A549 (cell line): ENCODE results near the gene ZNF774. TPM values are rescaled to one million over a fixed set of nuclear protein-coding genes. Genes with fewer than 3 reads are reported as not detected.
A peak's percentile ranks its signal among the peaks of the same experiment; 100 is the strongest.
"Not testable (repeated sequence)": the region's sequence is repeated elsewhere in the genome, so short reads cannot be mapped to it uniquely, and the experiment has no call there.

Experiments
- ATAC-seq, 2 experiments: fragments of 200-7000 bp in 1 of 2; fragments of >200 bp in 1 of 2; cut with Nextera tagmentation in 1 of 2; cut with Tn5 transposase in 1 of 2; 3 replicates each; pipeline versions ENCODE4 v1.8.0 to v1.9.1; 2018 to 2020; ENCODE audit warnings: mild to moderate bottlenecking in 1 of 2, moderate library complexity in 1 of 2
- CTCF ChIA-PET: fragments of 300-600 bp; sonication (Branson Sonifier 250); formaldehyde crosslinking; extraction: SDS; loops from one replicate; lab custom pipeline; 2021; ENCODE audit warnings: antibody characterized with exemption, inconsistent platforms; lab: Yijun Ruan, JAX
- POLR2A ChIA-PET: fragments of 350-600 bp; formaldehyde crosslinking; extraction: SDS; loops from one replicate; lab custom pipeline; 2021; ENCODE audit warnings: antibody characterized with exemption, inconsistent platforms; lab: Yijun Ruan, JAX
- DNase-seq, 2 experiments: peaks; one replicate each; pipeline versions ENCODE4 v3.0.0 to v3.0.0-alpha.2; 2011 to 2016; ENCODE audit warnings: low read depth in 1 of 2, low spot score in 1 of 2
- FAIRE-seq: peaks from 2 replicates; lab custom pipeline; 2011; peaks lifted over from hg19 to GRCh38; lab: Jason Lieb, UNC
- H3K27ac ChIP-seq, 2 experiments: fragments of >200 bp; sonication (Bioruptor Twin); formaldehyde crosslinking; 3 replicates each; pipeline ENCODE4 v1.5.1; 2016 to 2017
- H3K4me1 ChIP-seq: fragments of >200 bp; sonication (Bioruptor Twin); formaldehyde crosslinking; 3 replicates; pipeline ENCODE4 v1.6.1; 2016
- H3K4me2 ChIP-seq: fragments of >200 bp; sonication (Bioruptor Twin); formaldehyde crosslinking; 3 replicates; pipeline ENCODE4 v1.6.1; 2016
- H3K4me3 ChIP-seq: fragments of >200 bp; sonication (Bioruptor Twin); formaldehyde crosslinking; 3 replicates; pipeline ENCODE4 v1.5.1; 2016
- H3K9me3 ChIP-seq: fragments of >200 bp; sonication (Bioruptor Twin); formaldehyde crosslinking; 3 replicates; pipeline ENCODE4 v1.6.1; 2016
- FOSL2 ChIP-seq, 2 experiments: fragments of 450-650 bp in 1 of 2; fragments of >200 bp in 1 of 2; sonication (Bioruptor Twin) in 1 of 2; formaldehyde crosslinking; IDR thresholded peaks; 2 replicates each; pipeline versions ENCODE4 v1.5.0 to v1.6.1; 2016 to 2020; ENCODE audit warnings: mild to moderate bottlenecking in 1 of 2, moderate library complexity in 1 of 2
- HDAC2 ChIP-seq: fragments of 200-600 bp; sonication (generic); IDR thresholded peaks from 2 replicates; pipeline ENCODE4 v1.6.1; 2016
- HES2 ChIP-seq: fragments of >200 bp; sonication (Bioruptor Twin); formaldehyde crosslinking; IDR thresholded peaks from 2 replicates; pipeline ENCODE4 v1.6.1; 2016
- ZC3H11A ChIP-seq: fragments of 450-650 bp; IDR thresholded peaks from 2 replicates; pipeline ENCODE4 v1.6.1; 2014; ENCODE audit warnings: antibody characterized with exemption, mild to moderate bottlenecking
- ZFP36 ChIP-seq: fragments of 450-650 bp; IDR thresholded peaks from 2 replicates; pipeline ENCODE4 v1.6.1; 2014; ENCODE audit warnings: borderline replicate concordance; ENCODE audit not compliant: partially characterized antibody
- WGBS: methylation state at CpG from one replicate; pipeline ENCODE4 v1.1.6; 2017; ENCODE audit errors: missing lambda C conversion rate; 5-methylcytosine and 5-hydroxymethylcytosine counted together
- polyA plus RNA-seq, 4 experiments: library from polyadenylated mRNA; depleted of rRNA in 3 of 4; stranded (reverse); fragments of >200 nt; fragmentation: RNase III in 1 of 4; extraction: RNeasy Plus Mini Kit Qiagen cat#74134 plus additional on column Dnase treatment in 1 of 4; gene quantifications; 2 replicates in 3 of 4; 3 replicates in 1 of 4; pipeline ENCODE4 v1.2.3, GENCODE V29; 2011 to 2017
- TF ChIP-seq, protein P1 (sequence below): fragments of 200-600 bp; sonication (generic); IDR thresholded peaks from 2 replicates; pipeline ENCODE4 v1.6.1; 2016; ENCODE audit warnings: antibody characterized with exemption, mild to moderate bottlenecking, moderate library complexity
- TF ChIP-seq, protein P2 (sequence below): fragments of 450-650 bp; IDR thresholded peaks from 2 replicates; pipeline ENCODE4 v1.6.1; 2014; ENCODE audit warnings: antibody characterized with exemption

Gene ZNF774
- polyA plus RNA-seq, 2 of the 4 experiments (the other 2 are of a cell fraction): 1.2 to 1.3 TPM

GRCh38 chr15:90343302-90343790 is 8.7 kb upstream of the ZNF774 start:
- DNase-seq (peak in 1 of 2 experiments; percentile 43), ATAC-seq (peak; percentile 41 to 62; a peak in 4 of 6 replicates), FAIRE-seq (no peak)
- Histone ChIP-seq H3K4me3 (no peak overlapping the region), H3K4me2 (peak overlapping the region; percentile 39), H3K9me3 (no peaks in the 10 kb centered on the region), H3K27ac (no peak overlapping the region), H3K4me1 (peaks cover 13% of the 10 kb centered on the region)
- 76% methylated on average over 5 of the region's 5 CpGs for WGBS
- CTCF ChIA-PET: interaction anchor here (0.7 to 5.2 kb wide), 5 partner anchors 14 to 139 kb away, joined by 3 to 34 read pairs (median 4); no protein-coding TSS in a partner anchor
- POLR2A ChIA-PET: interaction anchor here (1.4 kb wide), 1 partner anchor 45 kb away, joined by 6 read pairs; the partner anchor contains the start of gene IQGAP1
- no peak for TF ChIP-seq FOSL2 (IDR thresholded peaks at IDR 0.05)
- TF ChIP-seq FOSL2 (CRISPR knock-in tag; IDR thresholded peaks at IDR 0.05): peak; percentile 37
- TF ChIP-seq, protein P1, sequence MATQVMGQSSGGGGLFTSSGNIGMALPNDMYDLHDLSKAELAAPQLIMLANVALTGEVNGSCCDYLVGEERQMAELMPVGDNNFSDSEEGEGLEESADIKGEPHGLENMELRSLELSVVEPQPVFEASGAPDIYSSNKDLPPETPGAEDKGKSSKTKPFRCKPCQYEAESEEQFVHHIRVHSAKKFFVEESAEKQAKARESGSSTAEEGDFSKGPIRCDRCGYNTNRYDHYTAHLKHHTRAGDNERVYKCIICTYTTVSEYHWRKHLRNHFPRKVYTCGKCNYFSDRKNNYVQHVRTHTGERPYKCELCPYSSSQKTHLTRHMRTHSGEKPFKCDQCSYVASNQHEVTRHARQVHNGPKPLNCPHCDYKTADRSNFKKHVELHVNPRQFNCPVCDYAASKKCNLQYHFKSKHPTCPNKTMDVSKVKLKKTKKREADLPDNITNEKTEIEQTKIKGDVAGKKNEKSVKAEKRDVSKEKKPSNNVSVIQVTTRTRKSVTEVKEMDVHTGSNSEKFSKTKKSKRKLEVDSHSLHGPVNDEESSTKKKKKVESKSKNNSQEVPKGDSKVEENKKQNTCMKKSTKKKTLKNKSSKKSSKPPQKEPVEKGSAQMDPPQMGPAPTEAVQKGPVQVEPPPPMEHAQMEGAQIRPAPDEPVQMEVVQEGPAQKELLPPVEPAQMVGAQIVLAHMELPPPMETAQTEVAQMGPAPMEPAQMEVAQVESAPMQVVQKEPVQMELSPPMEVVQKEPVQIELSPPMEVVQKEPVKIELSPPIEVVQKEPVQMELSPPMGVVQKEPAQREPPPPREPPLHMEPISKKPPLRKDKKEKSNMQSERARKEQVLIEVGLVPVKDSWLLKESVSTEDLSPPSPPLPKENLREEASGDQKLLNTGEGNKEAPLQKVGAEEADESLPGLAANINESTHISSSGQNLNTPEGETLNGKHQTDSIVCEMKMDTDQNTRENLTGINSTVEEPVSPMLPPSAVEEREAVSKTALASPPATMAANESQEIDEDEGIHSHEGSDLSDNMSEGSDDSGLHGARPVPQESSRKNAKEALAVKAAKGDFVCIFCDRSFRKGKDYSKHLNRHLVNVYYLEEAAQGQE: no peak

- ChIA-PET POLR2A (interaction anchor here (0.7 to 0.9 kb wide), 2 partner anchors 43 to 176 kb away, joined by 3 read pairs; partner anchors contain the start of gene IQGAP1), CTCF (interaction anchor here (0.9 to 5.2 kb wide), 7 partner anchors 15 to 588 kb away, joined by 3 to 34 read pairs (median 5); partner anchors contain the start of gene HDDC3)
- FAIRE-seq (no peak), DNase-seq (no peak), ATAC-seq (no peak)
- peaks cover 13% of the 10 kb centered on the region for H3K4me1 ChIP-seq
- no peak overlapping the region for H3K4me2 ChIP-seq
- TF ChIP-seq HDAC2 (no peak), ZC3H11A (no peak)
- WGBS: 50% methylated on average over 1 of the region's 1 CpG
- no peaks in the 10 kb centered on the region for H3K9me3 ChIP-seq
- H3K27ac ChIP-seq: no peak overlapping the region
- H3K4me3 ChIP-seq: no peak overlapping the region
These were observed 7.4 kb upstream of the ZNF774 start for GRCh38 chr15:90344662-90345061.

DNA sequence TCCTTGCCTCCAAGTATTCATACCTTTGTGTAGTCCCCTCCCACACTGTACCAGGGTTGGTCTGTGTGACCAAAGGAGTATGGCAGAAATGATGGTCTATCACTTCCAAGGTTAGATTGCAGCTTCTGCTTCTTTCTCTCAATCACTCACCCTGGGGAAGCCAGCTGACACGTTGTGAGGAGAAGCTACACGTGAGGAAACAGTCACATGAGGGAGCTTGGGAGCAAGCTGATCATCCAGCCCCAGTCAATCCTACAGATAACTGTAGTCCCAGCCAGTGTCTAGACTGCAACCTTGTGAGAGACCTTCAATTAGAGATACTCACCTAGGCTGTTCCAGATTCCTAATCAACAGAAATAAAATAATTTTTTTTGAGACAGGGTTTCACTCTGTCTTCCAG is 6.2 kb upstream of the ZNF774 start:
- ATAC-seq (peak in 1 of 2 experiments; percentile 21; a peak in 1 of 6 replicates), FAIRE-seq (no peak)
- TF ChIP-seq, protein P2, sequence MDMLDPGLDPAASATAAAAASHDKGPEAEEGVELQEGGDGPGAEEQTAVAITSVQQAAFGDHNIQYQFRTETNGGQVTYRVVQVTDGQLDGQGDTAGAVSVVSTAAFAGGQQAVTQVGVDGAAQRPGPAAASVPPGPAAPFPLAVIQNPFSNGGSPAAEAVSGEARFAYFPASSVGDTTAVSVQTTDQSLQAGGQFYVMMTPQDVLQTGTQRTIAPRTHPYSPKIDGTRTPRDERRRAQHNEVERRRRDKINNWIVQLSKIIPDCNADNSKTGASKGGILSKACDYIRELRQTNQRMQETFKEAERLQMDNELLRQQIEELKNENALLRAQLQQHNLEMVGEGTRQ: peak; percentile 32; the same call in 1 of the 2 replicates
- TF ChIP-seq HES2: no peak
- no peak for TF ChIP-seq ZFP36
- TF ChIP-seq, all 56 proteins: peak for 1
- 21% methylated on average over 2 of the region's 2 CpGs for WGBS
- H3K4me3 ChIP-seq: no peak overlapping the region
- H3K27ac ChIP-seq: no peak overlapping the region
- H3K4me2 ChIP-seq: no peak overlapping the region
- peaks cover 13% of the 10 kb centered on the region for H3K4me1 ChIP-seq
- H3K9me3 ChIP-seq: no peaks in the 10 kb centered on the region
- ChIA-PET POLR2A (interaction anchor here (0.7 kb wide), 1 partner anchor 42 kb away, joined by 3 read pairs; the partner anchor contains the start of gene IQGAP1), CTCF (interaction anchor here (1.5 to 5.2 kb wide), 5 partner anchors 14 to 202 kb away, joined by 3 to 34 read pairs (median 9); no protein-coding TSS in a partner anchor)
- DNase-seq: no peak

DNA sequence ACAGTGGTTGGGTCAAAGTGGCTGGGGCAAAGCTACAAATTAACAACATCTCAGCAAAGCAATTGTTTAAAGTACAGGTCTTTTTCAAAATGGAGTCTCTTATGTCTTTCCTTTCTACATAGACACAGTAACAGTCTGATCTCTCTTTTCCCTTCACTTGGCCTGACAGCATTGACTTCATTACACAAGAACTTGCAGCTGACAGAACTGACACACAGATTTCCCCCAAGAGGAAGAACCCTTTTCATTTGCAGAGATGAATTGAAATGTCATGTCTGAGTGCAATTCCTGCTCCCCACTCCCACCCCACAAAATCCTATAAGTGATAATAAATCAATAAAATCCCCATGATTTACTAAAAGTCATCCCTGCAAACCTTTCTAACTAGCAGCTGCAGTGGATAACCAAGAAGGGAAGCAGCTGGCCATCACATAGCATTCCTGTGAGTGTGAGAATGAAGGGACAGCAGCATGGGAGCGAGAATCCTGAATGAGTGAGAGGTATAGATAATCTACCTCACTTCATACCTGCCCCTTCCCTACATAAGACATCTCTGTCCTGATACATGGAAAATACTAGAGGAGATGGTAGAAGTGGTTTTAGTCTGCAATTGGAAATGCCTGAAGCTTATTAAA is 4.5 kb upstream of the ZNF774 start:
- H3K4me1 ChIP-seq: peaks cover 13% of the 10 kb centered on the region
- DNase-seq, POLR2A ChIA-PET, H3K4me3 ChIP-seq, H3K27ac ChIP-seq, H3K4me2 ChIP-seq, H3K9me3 ChIP-seq, ATAC-seq, FAIRE-seq: not testable (repeated sequence)
- CTCF ChIA-PET: interaction anchor here (0.6 to 2.0 kb wide), 5 partner anchors 10 to 134 kb away, joined by 3 to 9 read pairs (median 5); no protein-coding TSS in a partner anchor
- 89% methylated on average over 1 of the region's 1 CpG for WGBS
